ENCODE measurements around the gene RAC3. TPM values are rescaled to one million over a fixed set of nuclear protein-coding genes. Genes with fewer than 3 reads are reported as not detected.

Gene RAC3
- total and polyA plus RNA-seq, 8 donors = 4.2 to 23.4 (median 14.0) TPM

GRCh38 chr17:82058855-82059249 lies 27.4 kb downstream of the RAC3 start:
- H3K36me3 ChIP-seq = peaks cover 0 to 98% of the 10 kb centered on the region in 2 donors
- ATAC-seq = no peak
- intact Hi-C loops (cut with DNase I) = no loop called here

GRCh38 chr17:82059272-82060000 lies 28.0 kb downstream of the RAC3 start:
- H3K27me3 ChIP-seq = no peaks in the 10 kb centered on the region
- peaks cover 6 to 12% of the 10 kb centered on the region in 2 donors for H3K4me1 ChIP-seq
- H3K27ac ChIP-seq = no peak overlapping the region
- H3K4me3 ChIP-seq = no peak overlapping the region
- H3K36me3 ChIP-seq = peaks cover 0 to 92% of the 10 kb centered on the region in 2 donors
- ATAC-seq (no peak), DNase-seq (peak in 1 of 4 donors; percentile 50)
- no peaks in the 10 kb centered on the region for H3K9me3 ChIP-seq
- TF ChIP-seq CTCF (IDR thresholded peaks at IDR 0.05) = no peak
- intact Hi-C loops (cut with DNase I) = no loop called here

More at GRCh38 chr17:82058855-82059249, 27.4 kb downstream of the RAC3 start:
- no peak overlapping the region for H3K27ac ChIP-seq
- no peak for TF ChIP-seq CTCF (IDR thresholded peaks at IDR 0.05)
- H3K27me3 ChIP-seq = no peaks in the 10 kb centered on the region
- peak in 1 of 4 donors; percentile 44 for DNase-seq
- no peaks in the 10 kb centered on the region for H3K9me3 ChIP-seq
- H3K4me3 ChIP-seq = no peak overlapping the region
- H3K4me1 ChIP-seq = peaks cover 1 to 8% of the 10 kb centered on the region in 2 donors

GRCh38 chr17:82060001-82060380 lies 28.5 kb downstream of the RAC3 start:
- Histone ChIP-seq H3K27ac (no peak overlapping the region), H3K9me3 (no peaks in the 10 kb centered on the region), H3K27me3 (no peaks in the 10 kb centered on the region), H3K36me3 (peaks cover 0 to 87% of the 10 kb centered on the region in 2 donors), H3K4me1 (peaks cover 12 to 17% of the 10 kb centered on the region in 2 donors), H3K4me3 (no peak overlapping the region)
- TF ChIP-seq CTCF (IDR thresholded peaks at IDR 0.05) = no peak
- intact Hi-C loops (cut with DNase I) = no loop called here
- DNase-seq = peak in 1 of 4 donors; percentile 63
- ATAC-seq = no peak

GRCh38 chr17:82060614-82061013 lies 29.1 kb downstream of the RAC3 start:
- H3K27me3 ChIP-seq = no peaks in the 10 kb centered on the region
- no peak overlapping the region for H3K27ac ChIP-seq
- ATAC-seq (no peak), DNase-seq (peak in 1 of 4 donors; percentile 78)
- intact Hi-C loops (cut with DNase I) = no loop called here
- TF ChIP-seq CTCF (IDR thresholded peaks at IDR 0.05) = no peak
- H3K4me3 ChIP-seq = no peak overlapping the region
- H3K4me1 ChIP-seq = peaks cover 12 to 20% of the 10 kb centered on the region in 2 donors
- H3K36me3 ChIP-seq = peaks cover 0 to 80% of the 10 kb centered on the region in 2 donors
- no peaks in the 10 kb centered on the region for H3K9me3 ChIP-seq

- Histone ChIP-seq H3K27me3 (no peaks in the 10 kb centered on the region), H3K36me3 (peaks cover 0 to 74% of the 10 kb centered on the region in 2 donors), H3K4me1 (peaks cover 16 to 25% of the 10 kb centered on the region in 2 donors), H3K4me3 (no peak overlapping the region), H3K27ac (no peak overlapping the region), H3K9me3 (no peaks in the 10 kb centered on the region)
- TF ChIP-seq CTCF (IDR thresholded peaks at IDR 0.05) = no peak
- peak in 1 of 4 donors; percentile 62 for DNase-seq
- ATAC-seq = no peak
- intact Hi-C loops (cut with DNase I) = no loop called here
Measured at GRCh38 chr17:82061047-82061925, 29.8 kb downstream of the RAC3 start.

Data from left lung (tissue), 10 donors.